Medulla oblongata (tissue), 1 donor: Measurements from ENCODE around the gene PSAPL1.

ENCODE experiments used
- DNase-seq: peaks from one replicate; pipeline ENCODE4 v3.0.0-alpha.2; 2015; ENCODE audit errors: extremely low spot score

Gene PSAPL1

DNA sequence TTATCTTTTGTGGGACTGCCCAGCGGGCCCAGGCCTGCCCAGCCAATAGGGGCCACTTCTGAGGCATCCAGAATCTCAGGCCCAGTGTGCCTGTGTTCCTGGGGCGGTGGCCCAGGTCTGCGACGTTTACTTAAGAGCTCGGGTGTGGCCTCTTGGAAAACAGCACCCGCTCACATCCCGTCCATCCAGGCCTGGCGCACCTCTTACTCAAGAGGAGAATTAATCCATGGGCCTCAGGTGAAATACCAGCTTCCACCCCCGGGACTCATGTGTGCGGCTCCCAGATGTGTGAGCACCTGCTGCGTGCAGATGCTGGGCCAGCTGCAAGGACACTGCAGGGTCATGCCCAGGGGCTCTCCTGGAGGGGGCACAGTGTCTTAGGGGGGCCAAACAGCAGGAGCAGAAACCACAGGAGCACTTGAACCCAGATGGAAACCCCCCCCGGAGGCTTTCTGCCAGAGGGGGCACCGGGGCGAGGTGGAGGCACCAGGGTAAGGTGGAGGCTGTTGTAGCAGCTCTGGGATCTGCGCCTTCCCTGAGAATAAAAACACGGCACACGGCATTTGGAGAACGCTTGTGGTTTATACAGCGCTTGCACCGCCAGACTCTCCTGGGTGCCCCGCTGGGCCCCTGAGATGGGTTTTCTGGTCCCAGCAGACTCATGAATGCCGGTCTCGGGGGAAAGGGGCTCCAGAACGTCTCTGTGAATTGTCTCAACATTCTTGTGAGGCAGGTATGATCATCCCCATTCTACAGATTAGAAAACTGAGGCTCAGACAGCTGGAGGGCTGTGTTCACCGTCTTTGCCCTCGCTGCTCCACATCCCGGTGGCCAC, 2.8 kb downstream of the PSAPL1 start:
- DNase-seq: no peak

DNA sequence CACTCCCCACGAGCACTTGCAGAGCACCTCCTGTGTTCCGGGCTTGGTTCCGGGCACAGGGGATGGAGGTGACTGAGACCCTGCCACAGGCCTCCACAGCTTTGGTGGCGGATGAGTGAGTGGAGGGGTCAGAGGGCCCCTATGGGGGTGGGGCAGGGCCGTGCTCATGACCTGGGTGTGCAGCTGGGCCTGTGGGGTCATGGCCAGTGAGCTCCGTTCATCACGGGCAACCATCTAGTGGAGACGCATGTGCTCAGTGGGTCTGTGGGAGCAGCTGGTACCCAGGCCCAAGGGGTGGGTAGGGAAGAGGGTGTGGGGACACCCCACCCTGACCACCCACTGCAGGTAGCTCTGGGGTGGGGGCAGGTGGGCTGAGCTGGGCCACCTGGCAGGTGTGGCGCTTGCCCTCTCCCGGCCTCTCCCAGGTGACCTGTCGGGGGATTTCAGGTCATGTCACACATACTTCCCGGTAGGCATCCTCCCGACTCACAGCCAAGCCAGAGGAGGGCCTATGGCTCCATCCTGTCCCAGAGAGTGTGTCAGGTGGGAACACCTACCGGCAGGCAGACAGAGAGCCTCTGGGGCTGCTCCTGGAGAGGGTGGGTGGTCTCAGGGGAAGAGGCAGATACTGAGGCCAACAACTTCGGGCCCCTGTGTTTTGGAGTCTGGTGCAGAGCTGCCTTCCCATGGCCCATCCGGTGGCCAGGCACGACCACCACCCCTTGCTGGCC, 3.6 kb downstream of the PSAPL1 start:
- DNase-seq: no peak

GRCh38 chr4:7430368-7430964, 4.3 kb downstream of the PSAPL1 start:
- no peak for DNase-seq

GRCh38 chr4:7429601-7430078, 5.1 kb downstream of the PSAPL1 start:
- DNase-seq: no peak

DNA sequence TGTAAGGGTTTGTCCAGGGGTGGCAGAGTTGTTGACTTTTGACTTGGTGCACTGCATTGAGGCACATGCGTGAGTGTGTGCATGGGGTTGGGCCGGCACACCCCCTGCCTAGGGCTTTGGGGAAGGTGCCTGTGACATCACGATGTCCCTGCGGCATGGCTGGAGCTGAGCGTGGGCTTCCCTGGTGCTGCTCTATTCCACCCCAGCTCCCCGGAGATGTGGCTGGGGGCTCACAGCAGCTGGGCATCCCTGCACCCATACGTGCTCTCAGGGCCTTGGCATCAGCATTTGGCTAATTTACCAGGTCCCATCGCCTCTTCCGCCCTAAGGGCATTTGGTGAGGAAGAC, 5.7 kb downstream of the PSAPL1 start:
- DNase-seq: no peak

DNA sequence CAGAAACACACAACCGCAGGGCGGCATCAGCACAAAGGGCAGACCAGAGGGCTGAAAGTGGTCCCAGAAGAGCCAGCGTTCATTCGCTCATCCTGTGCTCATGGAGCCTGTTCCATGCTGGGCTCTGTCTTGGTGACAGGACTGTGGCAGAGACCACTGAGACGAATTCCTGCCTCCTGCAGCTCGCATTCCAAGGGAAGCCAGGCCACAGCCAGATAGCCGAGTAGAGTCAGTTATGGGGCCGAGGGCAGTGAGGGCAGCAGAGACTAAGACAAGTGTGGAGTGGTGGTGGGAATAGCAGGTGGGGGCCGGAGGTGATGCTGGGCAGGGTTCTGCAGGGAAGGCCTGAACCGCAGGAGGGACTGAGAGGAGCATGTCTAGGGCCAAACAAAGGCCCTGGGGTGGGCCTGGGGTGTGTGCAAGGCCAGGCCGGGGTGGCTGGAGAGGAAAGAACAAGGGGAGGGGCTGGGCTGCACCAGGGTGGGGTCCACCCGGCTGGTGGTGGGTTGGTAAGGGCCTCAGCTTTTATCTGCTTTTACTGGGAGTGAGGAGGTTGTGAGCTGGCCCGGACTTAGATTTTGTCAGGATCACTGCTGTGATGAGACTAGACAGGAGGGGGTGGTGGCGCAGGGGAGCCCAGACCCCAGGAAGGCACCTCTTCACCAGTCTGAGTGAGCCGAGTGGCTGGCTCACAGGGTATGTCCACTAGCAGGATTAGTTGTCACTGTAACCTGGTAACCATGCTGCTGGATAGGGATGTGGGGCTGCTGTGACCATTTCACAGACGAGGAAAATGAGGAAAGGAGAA, 6.3 kb downstream of the PSAPL1 start:
- DNase-seq: no peak

DNA sequence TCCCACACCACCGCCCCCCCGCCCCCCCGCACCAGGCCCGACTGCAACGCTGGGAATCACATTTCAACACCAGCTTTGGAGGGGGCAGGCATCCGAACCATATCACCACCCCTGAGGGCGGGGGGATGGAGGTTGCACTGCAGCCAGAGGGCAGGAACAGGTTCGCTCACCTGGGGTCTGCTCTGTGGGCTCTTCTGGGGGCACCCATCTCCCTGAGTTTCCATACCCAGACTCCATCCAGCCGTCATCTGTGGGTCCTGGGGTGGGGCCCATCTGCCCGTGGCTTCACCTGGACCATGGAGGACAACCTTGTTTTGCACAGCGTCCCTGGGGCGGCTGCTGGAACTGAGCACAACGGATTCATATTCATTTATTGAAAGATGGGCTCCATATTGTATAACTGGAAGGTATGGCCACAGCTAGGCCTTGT, 6.9 kb downstream of the PSAPL1 start:
- no peak for DNase-seq

DNA sequence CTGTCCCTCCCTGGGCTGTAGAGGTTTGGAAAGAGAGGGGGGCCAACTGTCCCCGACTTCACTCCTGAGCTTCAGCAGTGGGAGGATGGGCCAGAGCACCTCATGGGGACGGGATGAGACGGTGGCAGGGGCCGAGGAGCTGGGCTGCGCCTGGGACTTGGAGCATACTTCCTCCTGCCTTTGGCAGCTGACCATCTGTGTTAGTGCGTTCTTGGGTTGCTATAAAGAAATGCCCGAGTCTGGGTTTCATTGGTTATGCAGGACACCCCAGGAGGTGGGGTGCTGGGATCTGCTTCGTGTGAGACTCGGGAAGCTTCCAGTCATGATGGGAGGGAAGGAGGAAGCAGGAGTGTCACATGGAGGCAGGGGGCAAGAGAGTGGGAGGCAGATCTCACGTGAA, 7.4 kb downstream of the PSAPL1 start:
- no peak for DNase-seq

DNA sequence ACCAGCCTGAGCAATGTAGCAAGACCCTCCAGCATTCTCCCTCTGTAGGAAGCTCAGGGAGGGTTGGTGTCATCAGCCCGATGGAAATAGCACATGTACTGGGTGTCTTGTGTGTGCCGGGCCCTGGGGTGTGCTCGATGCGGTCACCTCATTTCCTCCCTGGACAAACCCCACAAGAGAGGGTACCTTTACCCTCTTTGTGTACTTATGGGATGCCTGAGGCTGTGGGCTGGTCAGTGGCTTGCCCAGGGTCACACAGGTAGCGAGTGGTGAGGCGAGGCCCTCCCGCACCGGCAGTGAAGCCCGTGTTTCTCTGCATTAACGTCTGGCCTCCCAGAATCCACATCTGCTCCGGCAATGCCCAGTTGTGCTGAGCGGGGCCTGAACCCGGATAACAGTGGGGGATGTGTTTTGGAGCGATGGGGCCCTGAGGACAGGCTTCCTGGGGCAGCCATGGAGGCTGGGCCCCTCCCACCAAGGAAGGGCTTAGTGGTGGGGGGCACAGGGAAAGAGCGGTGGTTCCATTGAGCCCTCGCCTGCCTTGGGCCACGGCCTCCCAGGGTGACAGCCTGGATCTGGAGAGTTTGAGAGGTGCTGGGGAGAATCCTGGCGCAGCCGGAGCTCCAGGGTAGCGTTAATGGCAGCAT, 8.1 kb downstream of the PSAPL1 start:
- DNase-seq: no peak

DNA sequence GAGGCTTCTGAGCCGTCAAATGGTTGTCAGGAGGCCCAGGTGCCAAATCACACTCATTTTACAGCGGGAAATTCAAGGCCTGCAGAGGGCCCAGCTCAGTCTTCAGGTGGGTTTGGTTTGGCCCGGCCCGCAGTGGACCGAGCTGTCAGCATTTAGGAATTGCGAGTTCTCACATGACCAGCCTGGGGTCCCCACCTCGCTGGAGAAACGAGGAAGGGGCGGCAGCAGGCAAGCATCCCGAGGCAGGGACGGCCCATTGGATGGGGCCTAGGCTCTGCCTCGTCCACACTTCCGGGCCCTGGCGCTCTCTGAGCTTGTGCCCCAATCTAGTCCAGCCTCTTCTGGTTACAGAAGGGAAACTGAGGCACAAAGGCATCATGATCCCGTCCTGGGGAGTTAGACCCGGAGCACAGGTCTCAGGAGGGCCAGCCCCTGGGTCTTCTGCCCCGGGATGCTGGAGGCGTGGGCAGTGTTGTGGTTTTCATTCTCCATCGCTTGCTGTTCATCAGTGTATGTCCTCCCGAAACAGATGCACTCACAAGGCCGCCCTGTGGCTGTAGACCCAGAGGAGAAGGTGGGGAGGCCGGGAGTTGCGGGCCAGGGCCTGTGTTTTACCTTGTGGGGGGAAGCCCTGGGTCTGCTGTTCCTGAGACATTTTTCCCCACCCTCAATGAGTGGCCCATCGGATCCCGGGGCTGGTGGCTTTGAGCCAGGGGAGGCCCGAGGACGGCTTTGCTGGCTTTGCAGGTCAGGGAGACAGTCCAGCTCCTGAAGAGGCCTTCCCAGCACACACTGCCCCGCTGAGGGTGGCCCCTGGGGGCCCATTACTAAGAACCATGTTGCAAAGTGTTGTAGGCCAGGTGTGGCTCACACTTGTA, 8.9 kb downstream of the PSAPL1 start:
- DNase-seq: no peak

DNA sequence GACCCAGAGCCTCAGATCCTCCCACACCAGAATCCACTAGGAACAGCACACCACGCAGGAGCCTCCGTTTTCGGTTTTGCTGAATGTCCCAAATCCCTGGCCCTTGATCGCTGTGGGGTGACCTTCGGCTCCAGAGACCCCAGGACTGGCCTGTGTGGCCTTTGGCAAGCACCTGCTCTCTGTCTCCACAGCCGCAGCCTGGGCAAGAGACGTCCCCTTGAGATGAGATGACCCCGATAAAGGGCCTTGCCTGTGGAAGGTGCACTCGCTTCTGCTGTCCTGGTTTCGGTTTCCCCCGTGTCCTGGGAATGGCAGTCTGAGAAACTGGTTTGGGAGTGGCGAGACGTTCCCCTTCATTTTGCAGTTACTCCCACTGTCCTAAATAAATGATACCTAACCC, 9.6 kb downstream of the PSAPL1 start:
- DNase-seq: no peak

- no peak for DNase-seq
These were observed 10.1 kb downstream of the PSAPL1 start for GRCh38 chr4:7424553-7425111.

GRCh38 chr4:7423801-7424552, 10.8 kb downstream of the PSAPL1 start:
- DNase-seq: peak; percentile 65

DNA sequence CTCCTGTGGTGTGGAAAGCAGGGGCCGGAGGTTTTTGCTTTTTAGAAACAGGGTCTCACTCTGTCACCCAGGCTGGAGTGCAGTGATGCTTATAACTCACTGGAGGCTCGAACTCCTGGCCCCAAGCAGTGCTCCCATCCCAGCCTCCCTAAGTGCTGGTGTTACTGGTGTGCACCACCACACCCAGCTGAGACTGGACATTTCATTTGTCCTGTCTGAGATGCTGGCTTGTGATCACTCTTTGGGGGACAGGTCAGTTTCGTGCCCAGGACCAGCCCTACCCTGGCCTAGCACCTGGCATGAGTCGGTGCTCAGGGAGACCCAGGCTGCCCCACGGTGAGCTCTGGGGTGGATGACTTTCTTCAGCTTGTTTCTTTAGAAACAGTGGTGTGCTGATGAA, 11.3 kb downstream of the PSAPL1 start:
- DNase-seq: no peak

GRCh38 chr4:7422898-7423180, 11.9 kb downstream of the PSAPL1 start:
- no peak for DNase-seq

DNA sequence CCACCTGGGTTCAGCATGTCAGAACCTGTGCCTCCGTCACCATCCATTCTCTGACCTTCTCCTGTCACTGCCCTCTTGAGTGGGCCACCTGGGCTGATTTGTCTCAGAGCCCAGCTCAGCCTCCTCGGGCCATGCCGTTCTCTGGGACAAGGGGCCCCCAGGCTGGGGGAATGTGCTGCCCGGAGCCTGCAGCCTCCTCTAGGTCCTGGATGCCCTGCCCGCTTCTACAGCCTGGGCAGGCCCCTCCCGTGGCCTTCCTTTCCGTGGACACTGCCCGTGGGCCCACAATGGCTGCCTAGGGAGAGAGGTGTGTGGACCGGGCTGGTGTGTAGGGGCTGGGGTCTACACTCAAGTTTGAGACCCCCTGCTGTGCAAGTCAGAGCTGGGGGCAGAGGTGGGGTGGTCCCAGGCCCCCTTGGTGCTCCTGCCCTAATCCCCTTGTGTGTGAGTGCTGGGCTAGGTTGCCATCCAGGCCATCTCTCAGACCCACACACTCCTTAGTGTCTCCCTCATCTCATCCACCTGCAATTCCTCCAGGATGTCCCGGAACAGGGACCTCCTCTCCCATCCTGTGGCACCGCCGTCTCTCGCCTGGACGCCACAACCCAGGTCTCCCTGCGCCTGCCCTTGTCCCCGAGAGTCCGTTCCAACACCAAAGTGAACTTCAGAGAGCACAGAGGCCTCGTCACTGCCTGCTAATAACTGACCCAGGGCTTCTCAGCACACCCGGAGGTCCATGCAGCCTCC, 12.4 kb downstream of the PSAPL1 start:
- no peak for DNase-seq

GRCh38 chr4:7421356-7422150, 13.2 kb downstream of the PSAPL1 start:
- DNase-seq: no peak

- no peak for DNase-seq
These were observed 14.1 kb downstream of the PSAPL1 start for GRCh38 chr4:7420661-7421040.
